HG02763 (cell line): ENCODE results near the gene BCCIP.

ENCODE experiments used
- ATAC-seq: cut with Tn5 transposase; IDR thresholded peaks from one replicate; pipeline ENCODE4 v1.9.1; 2021; ENCODE audit warnings: mild to moderate bottlenecking, moderate library complexity; ENCODE audit not compliant: unreplicated experiment

Gene BCCIP

DNA sequence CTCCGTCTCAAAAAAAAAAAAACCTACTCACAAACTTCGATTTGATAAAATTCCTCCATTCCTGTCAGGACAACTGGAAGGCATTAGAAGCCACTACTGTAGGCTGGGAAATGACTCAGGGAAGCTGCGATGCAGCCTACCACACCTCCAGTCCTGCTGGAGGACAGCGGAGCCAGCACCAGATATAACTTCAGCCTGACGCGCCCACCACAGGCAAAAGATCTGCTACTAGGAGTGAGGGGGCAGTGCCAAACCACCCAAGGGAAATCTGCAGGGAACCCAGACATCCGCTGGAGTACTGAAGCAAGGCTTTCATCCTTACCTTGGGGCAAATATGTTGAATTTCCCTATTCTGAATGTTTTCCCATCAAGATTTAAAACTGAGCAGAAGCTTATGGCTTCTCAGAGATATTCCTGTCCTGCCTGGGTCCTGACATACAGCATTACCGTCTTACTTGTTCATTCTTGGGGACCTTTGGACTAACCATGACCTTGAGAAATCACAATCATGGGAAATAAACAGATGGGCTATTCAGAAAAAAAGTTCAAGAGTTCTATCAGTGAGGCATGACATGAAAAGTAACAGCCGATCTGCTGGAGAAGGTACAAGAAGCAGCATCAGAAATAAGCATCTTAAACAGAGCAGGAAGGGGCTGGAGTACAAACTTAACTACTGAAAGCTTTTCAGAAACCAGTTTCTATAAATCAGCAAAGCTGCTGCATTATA, 20.4 kb downstream of the BCCIP start:
- no peak for ATAC-seq

DNA sequence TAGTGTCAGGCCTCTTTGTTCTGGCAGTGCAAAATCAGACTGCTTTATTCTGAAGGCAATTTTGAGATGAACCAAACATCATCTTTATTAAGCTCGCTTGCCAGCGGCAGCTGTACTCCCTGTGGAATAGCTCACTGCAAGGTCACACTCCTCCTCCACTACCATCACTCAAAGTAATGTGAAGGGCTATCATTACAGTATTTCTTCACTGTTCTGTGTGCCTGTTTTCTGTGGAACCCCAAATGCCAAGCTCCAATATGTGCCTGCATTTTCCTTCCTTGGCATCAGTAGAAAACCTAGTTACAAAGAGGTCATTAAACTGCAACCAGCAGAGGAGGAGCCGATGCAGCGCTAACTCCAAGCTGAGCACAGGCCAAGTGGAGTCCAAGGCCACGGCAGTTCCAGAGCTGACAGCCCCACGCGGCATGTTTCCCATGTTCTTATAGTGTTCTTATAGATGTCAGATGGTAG, 21.4 kb downstream of the BCCIP start:
- no peak for ATAC-seq

DNA sequence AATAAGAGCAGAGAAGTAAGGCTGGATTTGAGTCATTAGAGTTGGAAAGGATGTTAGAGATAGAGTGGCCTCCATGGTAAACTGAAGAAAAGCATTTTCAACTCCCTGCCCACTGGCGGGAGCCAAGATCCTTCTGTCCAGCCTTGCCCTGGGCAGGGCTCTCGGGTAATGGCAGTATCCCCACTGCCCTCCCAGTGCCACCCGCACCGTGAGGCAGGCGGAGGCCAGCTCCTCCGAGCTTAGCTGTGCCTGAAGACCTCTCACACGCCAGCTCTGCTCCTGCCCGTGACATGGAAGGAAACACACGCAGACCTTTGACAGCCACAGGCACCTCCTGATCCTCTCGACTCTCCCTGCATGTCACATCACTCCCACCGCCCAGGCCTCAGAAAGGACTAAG, 22.3 kb downstream of the BCCIP start:
- ATAC-seq, result no peak

- ATAC-seq, result peak; percentile 54
Observed at GRCh38 chr10:125846894-125847293, 23.5 kb downstream of the BCCIP start.

DNA sequence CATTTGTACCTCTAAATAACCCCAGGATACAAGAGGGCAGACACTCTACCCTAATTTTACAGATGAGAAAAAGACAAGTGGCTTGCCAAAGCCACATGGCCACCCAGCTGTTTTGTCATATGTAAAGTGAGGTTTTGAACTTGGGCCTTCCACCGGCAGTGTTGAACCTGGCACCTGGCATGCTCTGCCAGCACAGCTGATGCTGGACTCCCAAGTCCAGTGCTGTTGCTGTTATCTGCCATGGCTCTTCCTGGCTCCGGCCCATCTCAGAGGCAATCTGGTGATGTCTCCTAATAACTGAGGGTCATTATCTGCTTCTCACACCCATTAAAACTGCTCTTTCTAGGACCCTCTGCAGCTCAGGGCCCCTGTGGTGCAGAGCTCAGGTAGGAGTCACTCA, 25.0 kb downstream of the BCCIP start:
- ATAC-seq, result no peak

DNA sequence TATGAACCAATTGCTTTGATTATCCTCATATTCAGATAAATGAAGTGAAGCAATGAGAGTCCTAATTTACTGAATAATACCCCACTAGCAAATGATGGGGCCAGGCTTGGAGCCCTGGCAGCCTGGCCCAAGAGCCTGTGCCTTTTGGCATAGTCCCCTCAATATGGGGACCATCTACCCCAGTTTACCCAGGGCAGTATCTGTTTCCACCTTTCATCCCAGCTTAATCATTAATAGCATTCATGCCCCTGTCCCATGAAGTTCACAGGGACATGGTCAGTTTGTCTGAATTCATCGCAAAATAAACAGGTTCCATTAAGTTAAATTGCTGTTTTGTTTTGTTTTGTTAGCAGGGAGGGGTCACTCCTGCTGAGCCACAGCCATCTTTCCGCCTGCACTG, 25.5 kb downstream of the BCCIP start:
- no peak for ATAC-seq

- no peak for ATAC-seq
Observed at GRCh38 chr10:125849448-125849847, 26.1 kb downstream of the BCCIP start.

DNA sequence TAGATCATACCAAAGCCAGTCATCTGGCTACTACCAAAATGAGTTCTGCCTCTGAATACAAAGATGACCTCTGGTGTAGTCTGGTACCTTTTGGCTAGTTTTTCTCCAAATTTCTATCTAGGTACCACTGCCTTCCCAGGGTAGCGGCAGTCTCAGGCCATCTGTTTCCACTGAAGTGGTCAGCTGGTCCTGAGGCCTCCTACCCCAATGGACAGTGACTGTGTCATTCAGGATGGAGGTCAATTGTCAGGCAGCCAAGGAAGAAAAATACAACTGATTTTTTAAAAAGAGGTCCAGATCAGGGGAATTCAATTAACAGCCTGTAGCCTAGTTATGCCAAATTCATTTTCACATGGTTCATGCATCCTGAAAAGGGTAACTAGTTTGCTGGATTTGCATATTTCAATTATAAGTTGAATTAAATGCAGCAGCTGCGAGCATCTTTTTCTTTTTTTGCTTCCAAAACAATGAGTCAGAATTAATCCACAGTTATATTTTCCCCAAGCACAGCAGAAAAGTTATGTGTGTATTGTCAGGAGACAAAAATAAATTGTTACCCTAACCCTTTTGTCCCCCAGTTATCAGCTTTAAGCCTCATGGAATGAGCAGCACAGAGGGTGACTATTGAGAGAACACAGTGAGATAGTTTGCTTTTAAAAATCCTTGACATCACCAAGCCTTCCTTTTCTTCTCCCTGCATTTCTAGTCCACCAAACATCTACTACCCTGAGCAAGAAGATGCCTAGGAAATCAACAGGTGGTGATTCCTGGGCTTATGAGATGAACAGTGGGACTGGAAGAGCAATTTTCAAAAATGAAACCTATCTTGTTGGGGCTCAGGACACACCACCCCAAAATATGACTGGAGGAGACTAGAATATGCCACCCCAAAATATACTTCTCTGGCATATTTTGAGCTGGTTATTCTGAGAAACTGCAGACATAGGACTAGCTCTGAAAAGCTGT, 27.7 kb downstream of the BCCIP start:
- ATAC-seq, result no peak

DNA sequence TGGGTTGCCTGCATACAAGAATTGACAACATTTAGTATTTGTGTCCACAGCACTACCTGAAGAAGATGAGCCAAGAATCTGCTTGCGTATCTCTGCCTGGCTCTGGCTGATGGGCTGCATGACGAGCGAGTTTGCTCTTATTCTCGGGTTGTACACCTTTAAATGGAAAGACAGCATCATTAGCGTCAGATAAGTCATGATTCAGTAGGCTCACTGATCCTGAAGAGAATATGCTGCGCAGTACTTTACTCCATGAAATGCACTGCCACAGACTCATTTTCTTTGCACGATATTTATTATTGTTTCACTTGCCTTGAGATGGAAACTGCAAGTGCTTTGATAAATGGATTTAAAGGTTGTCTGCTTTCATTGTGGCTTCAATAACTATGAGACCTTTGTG, 29.1 kb downstream of the BCCIP start:
- ATAC-seq, result no peak

DNA sequence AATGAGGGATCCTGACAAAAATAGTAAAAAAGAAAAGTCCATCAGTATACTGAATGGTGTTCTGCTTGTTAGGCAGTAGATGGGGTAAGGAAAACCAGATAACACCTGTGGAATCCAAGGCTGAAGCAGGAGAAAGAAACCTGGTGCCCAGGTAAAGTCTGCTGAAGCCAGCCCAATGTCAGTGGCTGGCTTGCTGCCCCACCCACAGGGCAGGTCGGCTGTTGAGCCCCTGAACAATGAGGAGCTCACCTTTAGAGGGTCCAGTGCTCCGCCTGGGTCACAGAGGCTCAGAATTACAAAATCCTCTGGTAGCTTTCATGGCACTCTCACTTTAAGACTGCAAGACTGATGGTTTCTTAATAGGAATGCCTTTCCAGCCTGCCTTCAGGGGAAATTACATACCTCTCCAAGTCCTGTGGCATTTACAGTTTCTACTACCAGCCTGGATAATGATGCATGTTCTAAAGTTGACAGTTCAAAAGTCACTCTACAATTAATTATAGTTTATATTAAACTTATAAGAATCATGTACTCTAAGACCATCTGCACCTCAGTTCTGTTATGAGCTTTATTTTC, 33.9 kb downstream of the BCCIP start:
- no peak for ATAC-seq

- no peak for ATAC-seq
Observed at GRCh38 chr10:125859128-125859817, 35.9 kb downstream of the BCCIP start.

GRCh38 chr10:125865120-125865519, 41.8 kb downstream of the BCCIP start:
- ATAC-seq, result no peak

- no peak for ATAC-seq
Observed at GRCh38 chr10:125866421-125867029, 43.2 kb downstream of the BCCIP start.

GRCh38 chr10:125868372-125868975, 45.1 kb downstream of the BCCIP start:
- ATAC-seq, result no peak

GRCh38 chr10:125871338-125871737, 48.0 kb downstream of the BCCIP start:
- ATAC-seq, result no peak

DNA sequence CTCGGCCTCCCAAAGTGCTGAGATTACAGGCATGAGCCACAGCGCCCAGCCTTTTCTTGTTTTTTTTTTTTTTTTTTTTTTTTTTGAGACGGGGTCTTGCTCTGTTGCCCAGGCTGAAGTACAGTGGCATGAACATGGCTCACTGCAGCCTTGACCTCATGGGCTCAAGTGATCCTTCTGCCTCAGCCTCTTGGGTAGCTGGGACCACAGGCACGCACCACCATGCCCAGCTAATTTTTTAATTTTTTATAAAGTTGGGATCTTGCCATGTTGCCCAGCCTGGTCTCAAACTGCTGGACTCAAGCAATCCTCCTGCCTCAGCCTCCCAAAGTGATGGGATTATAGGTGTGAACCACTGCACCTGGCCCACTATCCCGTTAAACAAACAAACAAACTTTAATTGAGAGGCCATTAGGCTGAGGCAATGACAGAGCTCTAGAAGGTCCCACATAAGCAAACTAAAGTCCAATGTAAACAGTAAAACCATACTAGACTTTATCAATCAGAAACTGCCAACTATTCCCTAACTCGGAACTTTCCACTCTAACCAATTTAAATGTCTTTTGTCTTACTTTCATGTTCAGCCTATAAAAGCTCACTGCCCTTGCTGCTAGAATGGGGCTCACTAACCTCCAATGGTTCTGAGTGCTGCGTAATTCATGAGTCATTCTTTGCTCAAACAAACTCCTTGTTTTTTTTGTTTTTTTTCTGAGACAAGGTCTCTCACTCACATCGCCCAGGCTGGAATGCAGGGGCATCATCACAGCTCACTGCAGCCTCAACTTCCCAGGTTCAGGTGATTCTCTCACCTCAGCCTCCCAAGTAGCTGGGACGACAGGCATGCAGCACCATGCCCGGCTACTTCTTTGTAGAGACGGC, 55.9 kb downstream of the BCCIP start:
- no peak for ATAC-seq

DNA sequence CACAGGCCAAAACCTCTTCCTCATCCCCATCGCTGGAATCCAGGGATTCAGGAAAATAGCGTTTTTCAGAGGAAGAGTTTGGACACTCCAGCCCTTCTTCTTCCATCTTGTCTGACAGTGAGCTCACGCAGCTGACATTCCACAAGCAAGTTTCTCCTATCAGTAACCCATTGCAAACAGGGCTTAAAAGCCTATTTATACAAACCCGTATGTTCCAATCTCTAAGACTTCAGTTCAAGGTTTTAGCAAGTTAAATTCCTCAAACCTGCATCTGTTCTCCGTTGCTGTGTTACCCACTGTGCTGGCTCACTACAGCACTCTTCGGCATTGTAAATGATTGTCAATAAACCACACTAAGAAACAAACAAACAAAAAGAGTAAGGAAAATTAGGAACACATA, 57.4 kb downstream of the BCCIP start:
- ATAC-seq, result no peak

DNA sequence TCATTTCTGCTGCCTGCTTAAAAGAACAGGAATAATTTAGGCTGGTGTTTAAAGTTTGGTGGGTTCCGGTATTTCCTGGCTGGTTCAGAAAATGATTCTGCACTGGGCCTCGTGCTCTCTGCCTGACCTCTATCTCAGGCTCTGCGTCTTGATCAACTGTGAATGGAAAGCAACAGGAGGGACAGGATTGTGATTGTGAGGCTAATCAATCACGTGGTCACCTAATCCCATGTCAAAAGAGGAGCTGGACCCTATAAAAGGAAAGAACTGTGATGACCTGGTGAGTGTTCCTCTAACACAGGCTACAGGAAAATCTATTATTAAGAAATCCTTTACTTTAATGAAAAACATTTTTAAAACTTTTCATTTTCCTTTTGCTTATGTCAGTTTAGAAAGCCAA, 57.8 kb downstream of the BCCIP start, which contains the start of gene DHX32:
Gene DHX32 (minus strand): TSS at position 101 of the 400 bp plus-strand sequence. CDS start 468 bp downstream, outside the sequence.
- no peak for ATAC-seq

GRCh38 chr10:125882596-125882995, 59.2 kb downstream of the BCCIP start:
- ATAC-seq, result no peak
